HG03039 (cell line): ENCODE measurements around the gene SAMD15.
"Not testable (repeated sequence)": the region's sequence is repeated elsewhere in the genome, so short reads cannot be mapped to it uniquely, and the experiment has no call there.

Experiments
- ATAC-seq: cut with Tn5 transposase; IDR thresholded peaks from one replicate; pipeline ENCODE4 v1.9.1; 2021; ENCODE audit warnings: mild to moderate bottlenecking, moderate library complexity; ENCODE audit not compliant: unreplicated experiment

Gene SAMD15

DNA sequence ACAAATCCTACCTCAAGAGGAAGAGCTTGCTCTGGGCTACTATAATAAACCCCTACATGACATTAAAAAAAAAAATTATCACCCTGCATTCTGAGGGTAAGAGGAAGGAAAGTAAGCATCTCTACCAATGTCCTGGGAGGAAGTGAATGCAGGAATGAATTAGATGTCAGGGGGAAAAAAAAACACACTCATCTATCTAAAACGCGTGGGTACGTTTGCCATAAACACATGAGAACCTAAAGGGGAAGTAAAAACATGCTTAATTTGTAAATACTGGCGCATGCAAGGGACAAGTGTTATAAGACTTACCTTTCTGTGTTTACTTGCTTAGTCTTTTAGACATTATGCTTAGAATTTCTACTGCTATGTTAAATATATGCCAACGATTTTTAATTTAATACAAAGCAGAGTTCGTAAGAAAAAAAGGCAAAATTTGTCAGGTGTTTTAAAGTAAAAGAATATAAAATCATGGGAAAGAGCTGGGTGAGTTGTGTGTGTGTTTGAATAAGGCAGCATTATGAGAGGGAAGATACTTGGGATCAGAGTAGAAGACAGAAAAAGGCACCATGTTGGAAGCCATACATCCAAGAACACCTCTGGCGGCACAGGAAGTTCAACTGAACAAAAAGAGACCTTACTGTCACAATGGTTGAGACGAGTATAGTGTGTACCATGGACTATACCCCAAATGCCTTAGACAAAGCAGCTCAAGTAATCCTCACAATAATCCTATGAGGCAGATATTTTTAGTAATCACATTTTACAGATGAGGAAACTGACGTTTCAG lies 1.8 kb upstream of the SAMD15 start:
- ATAC-seq, result no peak

DNA sequence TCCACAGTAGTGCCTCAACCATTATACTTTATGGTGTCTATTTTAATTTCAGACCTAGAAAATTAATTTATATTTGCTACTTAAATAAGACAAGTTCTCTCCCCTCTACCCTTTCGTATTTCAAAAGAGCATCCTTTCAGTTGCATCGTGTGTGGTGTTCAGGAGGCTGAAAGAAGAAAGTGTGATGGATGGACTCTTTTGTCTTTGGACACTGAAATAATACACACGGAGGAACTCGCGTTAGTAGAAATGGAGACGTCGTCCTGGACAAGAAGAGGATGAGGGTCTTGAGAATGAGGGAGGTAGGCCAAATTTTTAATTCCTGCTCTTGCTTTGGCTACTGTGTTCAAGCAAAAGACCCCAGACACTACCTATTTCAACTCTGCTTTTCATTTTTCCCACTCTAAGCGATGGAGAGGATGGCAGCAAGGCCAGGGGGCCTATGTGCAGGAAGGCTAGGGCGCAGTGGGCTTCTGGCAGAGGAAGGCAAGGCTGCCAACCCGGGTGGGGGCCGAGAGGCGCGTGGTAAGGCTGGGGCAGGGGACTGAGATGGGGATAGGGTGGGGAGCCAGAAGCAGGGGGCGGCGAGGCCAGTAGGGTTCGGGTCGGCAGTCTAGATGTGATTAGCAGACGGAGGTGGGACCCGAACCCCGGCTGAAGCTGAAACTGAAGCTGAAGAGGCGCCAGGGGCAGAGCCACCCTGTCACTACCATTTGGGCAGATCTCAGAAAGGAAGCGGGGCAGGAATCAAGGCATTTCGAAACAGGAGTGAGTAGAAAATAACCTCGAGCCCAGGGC lies 1.0 kb upstream of the SAMD15 start:
- peak; percentile 12 for ATAC-seq

DNA sequence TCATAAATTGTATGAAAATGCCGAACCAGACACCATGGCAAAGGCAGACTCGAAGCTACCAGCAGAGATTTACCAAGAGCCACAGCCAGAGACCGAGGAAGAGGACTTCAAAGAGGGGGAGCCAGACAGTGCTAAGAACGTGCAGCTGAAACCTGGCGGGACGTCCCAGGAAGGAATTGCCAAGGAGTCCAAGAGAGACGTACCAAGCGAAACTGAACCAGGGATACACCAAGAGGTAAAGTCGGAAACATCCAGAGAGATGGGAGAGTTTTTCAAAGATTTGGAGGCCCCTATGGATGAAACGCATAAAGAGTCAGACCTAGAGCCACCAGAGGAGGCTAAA lies 294 bp downstream of the SAMD15 start:
- ATAC-seq, result no peak

DNA sequence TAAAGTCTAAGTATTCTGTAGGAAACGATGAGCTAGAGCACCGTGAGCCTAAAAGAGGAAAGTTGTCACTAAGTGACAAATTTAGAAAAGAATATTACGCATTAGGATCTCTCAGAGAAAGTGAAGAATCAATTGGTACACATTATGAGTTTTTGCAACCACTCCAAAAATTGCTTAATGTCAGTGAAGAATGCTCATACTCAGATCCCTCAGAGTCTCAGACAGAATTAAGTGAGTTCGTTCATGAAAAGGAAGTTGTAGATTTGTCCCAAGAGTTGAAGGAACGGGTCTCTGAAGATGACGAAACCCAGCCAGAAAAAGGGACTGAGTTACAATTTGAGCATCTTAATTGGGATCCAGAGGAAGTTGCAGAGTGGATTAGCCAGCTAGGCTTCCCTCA lies 1.5 kb downstream of the SAMD15 start:
- ATAC-seq, result no peak

DNA sequence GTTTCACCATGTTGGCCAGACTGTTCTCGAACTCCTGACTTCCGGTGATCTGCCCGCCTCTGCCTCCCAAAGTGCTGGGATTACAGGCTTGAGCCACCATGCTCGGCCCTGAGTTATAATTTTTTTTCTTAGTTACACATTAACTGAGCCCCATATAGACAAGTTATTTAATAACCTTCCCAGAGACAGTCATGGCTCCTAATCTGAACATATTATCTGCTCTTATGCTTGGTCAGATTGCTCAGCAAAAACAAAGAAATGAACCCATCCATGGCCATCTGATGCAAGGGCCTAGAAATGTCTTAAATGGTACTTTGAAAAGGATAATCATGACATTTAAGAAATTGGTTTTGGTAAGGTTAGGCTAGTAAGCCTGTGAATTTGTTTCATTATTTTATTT lies 13.0 kb downstream of the SAMD15 start:
- no peak for ATAC-seq

DNA sequence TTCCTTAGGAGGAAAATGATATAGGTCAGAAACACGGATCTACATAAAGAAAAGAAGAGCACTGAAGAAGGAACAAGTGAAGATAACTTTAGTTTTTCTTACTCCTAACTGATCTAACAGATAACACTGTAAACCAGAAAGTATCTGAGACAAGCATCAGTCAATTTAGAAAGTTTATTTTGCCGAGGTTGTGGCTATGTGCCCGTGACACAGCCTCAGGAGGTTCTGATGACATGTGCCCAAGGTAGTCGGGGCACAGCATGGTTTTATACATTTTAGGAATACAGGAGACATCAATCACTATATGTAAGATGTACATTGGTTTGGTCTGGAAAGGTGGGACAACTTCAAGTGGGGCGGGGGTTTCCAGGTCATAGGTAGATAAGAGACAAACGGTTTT lies 23.0 kb downstream of the SAMD15 start:
- ATAC-seq, result no peak

DNA sequence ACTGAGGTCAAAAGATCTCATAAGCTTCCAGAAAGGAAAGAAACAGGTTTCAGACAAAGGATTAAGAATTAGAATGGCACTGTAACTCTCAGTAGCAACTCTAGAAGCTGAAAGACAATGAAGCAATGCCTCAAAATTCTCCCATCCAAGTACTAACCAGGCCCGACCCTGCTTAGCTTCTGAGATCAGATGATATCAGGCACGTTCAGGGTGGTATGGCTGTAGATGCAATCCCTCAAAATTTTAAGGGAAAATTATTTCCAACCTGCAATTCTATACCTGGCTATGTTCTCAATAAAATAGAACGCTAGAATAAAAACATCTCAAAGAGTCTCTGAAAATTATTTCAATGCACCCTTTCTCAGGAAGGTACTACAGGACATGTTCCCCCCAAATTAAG lies 26.6 kb downstream of the SAMD15 start:
- ATAC-seq, result no peak

DNA sequence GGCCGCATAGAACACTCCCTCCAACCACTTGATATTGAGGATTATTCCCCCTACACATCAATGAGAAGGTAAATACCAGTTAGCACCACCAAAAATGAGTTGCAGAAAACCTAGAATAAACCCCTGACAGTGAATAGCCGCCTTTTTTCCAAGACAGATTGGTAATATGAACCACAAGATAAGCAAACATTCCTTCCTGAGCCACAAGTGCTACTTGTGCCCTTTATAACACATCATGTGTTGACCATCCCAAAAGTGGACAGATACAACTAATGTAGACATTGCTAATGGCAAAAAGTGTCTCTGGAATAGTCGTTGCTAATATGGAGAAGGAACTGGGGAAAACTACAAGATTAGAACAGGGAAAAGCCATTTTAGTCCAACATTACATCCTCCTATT lies 28.9 kb downstream of the SAMD15 start:
- ATAC-seq, result no peak

DNA sequence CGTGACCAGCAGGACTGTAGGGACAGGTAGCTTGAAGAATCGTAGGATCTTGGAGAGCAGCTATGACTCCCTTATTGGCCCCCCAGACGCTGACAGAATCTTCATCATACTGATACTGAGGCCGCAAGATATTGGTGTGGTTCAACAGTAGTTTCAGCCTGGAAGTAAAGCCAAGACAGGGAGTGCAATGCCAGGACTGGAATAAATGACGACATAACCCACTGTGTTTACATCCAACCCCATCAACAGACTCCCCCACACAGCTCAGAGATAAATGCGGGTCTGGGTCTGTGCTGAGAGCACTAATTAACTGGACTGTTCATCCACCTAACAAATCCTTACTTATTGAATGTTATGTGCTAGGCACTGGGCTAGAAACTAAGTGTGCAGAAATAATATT lies 29.5 kb downstream of the SAMD15 start:
- no peak for ATAC-seq

DNA sequence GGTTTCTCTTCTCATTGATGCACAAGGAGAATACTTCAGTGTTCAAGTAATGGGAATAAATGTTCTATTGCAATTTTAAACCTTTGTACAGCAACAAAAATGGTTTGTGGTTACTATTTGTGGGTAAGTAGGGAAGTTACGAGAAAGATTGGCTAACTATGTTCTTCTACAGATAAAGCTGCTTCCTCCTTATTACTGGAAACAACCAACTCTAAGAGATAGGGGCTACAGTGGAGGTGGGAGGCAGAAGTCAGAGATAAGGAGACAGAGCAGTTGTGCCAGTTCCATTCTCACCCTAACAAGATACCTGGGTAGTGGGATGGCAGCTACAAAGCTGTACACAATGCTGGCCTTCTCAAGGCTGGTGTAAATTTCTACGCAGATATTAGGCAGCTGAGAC lies 30.0 kb downstream of the SAMD15 start:
- no peak for ATAC-seq

DNA sequence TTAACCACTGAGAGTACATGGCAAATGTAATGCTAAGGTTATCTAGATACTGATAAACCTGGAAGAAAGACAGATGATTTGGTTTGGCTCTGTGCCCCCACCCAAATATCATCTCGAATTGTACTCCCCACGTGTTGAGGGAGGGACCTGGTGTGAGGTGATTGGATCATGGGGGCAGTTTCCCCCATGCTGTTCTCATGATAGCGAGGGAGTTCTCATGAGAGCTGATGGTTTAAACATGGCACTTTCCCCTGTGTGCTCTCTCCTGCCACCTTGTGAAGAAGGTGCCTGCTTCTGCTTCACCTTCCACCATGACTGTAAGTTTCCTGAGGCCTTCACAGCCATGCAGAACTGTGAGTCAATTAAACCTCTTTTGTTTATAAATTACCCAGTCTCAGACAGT lies 32.0 kb downstream of the SAMD15 start:
- no peak for ATAC-seq

DNA sequence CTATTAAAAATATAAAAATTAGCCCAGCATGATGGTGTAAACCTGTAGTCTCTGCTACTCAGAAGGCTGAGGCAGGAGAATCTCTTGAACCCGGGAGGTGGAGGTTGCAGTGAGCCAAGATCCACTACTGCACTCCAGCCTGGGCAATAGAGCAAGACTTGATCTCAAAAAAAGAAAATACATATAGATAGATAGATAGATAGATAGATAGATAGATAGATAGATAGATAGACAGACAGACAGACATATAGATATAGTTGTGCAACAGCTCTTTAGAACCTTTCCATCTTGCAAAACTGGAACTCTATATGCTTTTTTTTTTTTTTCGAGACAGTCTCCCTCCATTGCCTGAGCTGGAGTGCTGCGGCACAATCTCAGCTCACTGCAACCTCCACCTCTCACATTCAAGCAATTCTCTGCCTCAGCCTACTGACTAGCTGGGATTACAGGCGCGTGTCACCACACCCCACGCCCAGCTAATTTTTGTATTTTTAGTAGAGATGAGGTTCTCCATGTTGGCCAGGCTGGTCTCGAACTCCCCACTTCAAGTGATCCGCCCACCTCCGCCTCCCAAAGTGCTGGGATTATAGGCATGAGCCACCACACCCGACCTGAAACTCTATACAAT lies 38.3 kb downstream of the SAMD15 start:
- ATAC-seq, result not testable (repeated sequence)

DNA sequence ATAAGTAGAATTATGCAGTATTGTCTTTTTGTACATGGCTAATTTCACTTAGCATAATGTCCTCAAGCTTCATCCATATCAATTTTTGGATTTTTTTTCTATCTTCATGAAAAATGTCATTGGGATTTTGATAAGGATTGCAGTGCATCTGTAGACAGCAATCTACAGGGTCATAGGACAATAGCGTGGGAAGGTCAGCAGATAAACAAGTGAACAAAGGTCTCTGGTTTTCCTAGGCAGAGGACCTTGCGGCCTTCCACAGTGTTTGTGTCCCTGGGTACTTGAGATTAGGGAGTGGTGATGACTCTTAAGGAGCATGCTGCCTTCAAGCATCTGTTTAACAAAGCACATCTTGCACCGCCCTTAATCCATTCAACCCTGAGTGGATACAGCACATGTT lies 38.9 kb downstream of the SAMD15 start:
- ATAC-seq, result not testable (repeated sequence)

DNA sequence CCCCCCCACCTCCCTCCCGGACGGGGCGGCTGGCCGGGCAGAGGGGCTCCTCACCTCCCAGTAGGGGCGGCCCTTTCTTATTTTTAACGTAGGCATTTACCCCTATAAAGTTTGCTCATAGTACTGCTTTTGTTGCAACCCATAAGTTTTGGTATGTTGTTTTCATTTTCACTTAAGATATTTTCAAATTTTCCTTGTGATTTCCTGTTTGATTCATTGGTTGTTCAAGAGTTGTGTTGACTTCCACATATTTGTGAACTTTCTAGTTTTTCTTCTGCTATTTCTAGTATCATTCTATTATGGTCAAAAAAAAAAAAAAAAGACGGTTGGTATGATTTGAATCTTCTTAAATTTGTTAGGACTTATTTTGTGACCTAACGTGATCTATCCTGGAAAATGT lies 39.7 kb downstream of the SAMD15 start:
- ATAC-seq, result no peak

DNA sequence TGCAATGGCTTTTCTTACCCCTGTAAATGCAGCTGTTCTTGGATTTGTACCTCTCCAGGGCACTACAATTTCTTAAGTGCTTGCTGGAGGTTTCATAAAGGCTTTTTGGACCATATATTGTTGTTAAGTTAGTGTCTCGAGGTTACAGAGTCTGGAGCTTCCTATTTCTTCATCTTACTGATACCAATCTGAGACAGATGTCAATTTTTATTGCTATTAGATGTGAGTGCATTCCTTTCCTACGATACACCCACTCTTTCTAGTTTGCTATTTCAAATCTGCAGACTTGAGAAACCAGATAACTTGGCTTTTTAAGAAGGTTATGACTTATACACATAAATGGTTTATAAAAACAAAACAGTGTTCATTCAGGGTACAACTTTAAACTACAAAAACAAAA lies 44.0 kb downstream of the SAMD15 start:
- no peak for ATAC-seq

DNA sequence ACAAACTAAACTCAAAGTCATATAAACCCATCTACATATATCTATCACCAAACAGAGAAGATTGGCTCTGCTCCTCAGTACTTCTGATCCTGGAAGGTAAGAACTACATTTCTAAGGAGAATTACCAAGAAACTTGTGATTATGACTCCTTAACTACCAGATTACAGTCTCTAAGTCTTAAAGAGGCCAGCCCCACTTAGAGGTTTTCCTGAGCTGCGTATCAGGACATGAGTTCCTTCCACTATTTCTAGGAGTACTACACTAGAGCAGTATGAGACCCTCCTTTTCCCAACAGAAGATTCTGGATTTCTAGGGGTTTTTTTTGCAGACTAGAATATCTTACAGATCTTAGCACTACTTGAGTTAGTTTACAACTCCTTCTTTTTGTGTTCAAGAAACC lies 46.2 kb downstream of the SAMD15 start, which contains the start of gene NOXRED1:
NOXRED1 (minus strand) TSS at position 101 of the 400 bp plus-strand sequence. CDS start 634 bp downstream, outside the sequence.
- ATAC-seq, result no peak

DNA sequence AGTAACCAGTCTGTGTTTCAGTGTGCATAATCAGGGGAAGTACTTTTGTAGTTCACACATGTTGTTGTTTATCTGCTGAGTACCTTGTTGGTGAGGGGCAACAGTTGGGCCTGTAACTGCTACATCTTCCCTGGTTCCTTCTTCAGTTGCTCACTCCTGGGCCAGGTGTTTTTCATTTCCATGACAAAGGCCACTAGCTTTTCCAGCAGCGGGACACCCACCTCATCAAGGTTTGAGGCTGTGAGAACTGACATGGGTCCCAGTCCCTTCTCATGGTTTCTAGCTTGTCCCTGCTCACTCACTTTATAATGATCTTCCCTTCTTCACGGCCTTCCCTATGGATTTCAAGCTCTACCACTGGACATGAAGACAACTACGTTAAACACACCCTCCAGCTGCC lies 47.7 kb downstream of the SAMD15 start:
- no peak for ATAC-seq

DNA sequence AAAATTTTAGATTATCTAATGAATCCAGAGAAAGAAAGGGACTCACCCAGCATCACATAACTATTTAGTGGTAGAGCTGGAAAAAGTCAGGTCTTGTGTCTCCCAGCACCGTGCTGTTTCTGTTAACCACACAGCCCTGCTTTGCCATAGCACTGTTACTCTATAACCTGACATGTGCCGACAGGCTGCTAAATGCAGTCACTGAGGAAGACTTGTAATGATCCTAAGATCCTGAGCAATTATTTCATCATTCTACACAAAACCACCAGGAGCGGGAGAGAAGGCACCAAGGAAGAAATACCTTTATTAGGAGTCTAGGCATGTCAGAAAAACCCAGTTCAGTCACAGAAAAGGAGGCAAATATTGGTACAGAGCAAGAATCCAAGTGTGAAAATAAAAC lies 49.2 kb downstream of the SAMD15 start:
- no peak for ATAC-seq

DNA sequence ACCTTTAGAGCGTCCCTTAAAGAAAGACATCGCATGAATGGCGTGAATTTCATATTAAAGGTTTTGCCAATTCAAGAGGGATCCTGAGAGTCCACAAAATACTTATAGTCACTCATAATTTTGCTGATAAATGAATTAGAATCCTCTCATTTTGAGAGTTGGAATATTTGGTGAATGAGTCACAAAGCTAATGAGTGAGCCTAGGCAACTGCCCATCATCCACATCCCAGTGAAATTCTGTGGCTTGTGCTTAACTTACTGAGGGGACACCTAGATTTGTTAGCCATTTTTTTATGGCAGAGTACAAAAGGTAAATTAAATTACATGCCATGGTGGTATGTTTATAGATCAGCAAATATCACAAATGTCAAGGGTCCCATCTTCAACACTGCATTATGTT lies 58.9 kb downstream of the SAMD15 start:
- ATAC-seq, result no peak

DNA sequence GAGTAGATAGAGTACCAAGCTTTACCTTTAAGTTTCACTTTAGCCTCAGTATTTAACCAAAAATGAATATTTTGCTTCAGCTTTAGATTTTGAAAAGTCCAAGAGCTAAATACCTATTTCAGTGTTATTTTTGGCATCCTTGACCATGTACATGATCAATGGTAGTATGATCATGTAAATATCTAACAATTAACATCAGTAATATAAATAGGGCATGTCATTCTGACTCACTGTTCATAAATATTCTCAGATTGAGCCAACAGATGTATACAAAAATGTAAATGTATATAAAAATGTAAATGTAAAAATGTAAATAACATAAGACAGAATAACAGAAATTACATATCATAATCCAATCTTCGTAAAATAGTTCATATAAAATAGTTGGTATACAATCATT lies 61.4 kb downstream of the SAMD15 start:
- ATAC-seq, result no peak

DNA sequence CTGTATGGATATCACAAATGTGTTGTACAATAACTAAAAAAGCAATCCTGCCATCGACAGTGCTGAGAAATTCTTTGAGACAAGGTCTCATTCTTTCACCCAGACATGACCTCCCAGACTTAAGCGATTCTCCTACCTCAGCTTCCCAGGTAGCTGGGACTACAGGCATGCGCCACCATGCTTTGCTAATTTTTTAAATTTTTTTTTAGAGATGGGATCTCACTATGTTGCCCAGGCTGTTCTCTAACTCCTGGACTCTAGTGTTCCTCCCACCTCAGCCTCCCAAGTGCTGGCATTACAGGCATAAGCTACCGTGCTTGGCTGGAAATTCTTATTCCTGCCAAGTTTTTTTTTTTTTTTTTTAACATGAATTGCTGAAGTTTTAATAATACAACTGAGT lies 62.7 kb downstream of the SAMD15 start:
- no peak for ATAC-seq
